HEK293 (cell line): Measurements from ENCODE around the gene BCAT1.

Source experiments
- BCL11B ChIP-seq: fragments of 450-650 bp; formaldehyde crosslinking; IDR thresholded peaks from 2 replicates; pipeline ENCODE4 v1.5.1; 2016; ENCODE audit warnings: low read depth, missing biosample characterization, missing genetic modification characterization
- CTCF ChIP-seq: fragments of 450-650 bp; formaldehyde crosslinking; IDR thresholded peaks from 2 replicates; pipeline ENCODE4 v1.5.1; 2016; ENCODE audit warnings: missing biosample characterization, missing genetic modification characterization
- PRDM10 ChIP-seq: fragments of 450-650 bp; formaldehyde crosslinking; IDR thresholded peaks from 2 replicates; pipeline ENCODE4 v1.5.1; 2016; ENCODE audit warnings: missing biosample characterization, missing genetic modification characterization
- SCRT2 ChIP-seq: fragments of 450-650 bp; formaldehyde crosslinking; IDR thresholded peaks from 2 replicates; pipeline ENCODE4 v1.5.1; 2016; ENCODE audit warnings: missing biosample characterization, missing genetic modification characterization
- TRIM28 ChIP-seq: IDR thresholded peaks from 2 replicates; pipeline ENCODE4 v1.6.1; 2011; ENCODE audit warnings: low read length, control low read depth, borderline replicate concordance
- ZNF174 ChIP-seq: fragments of 450-650 bp; formaldehyde crosslinking; IDR thresholded peaks from 2 replicates; pipeline ENCODE4 v1.5.0; 2017; ENCODE audit warnings: missing biosample characterization, mild to moderate bottlenecking, missing genetic modification characterization
- ZNF184 ChIP-seq: fragments of 450-650 bp; IDR thresholded peaks from 2 replicates; pipeline ENCODE4 v1.5.1; 2018; ENCODE audit warnings: missing biosample characterization, mild to moderate bottlenecking, missing genetic modification characterization
- ZNF670 ChIP-seq: fragments of 450-650 bp; formaldehyde crosslinking; IDR thresholded peaks from 2 replicates; pipeline ENCODE4 v1.5.1; 2016; ENCODE audit warnings: missing biosample characterization, missing genetic modification characterization, low read depth

GRCh38 chr12:24772813-24773212 lies 176.1 kb downstream of the BCAT1 start:
- TF ChIP-seq CTCF (tag by site-specific recombination) (no peak), ZNF670 (tag by site-specific recombination) (no peak), PRDM10 (tag by site-specific recombination) (no peak), ZNF174 (tag by site-specific recombination) (no peak), ZNF184 (tag by site-specific recombination) (no peak), SCRT2 (tag by site-specific recombination) (no peak), TRIM28 (no peak), BCL11B (tag by site-specific recombination) (no peak)
